ENCODE data around the gene OR4F6. TPM values are rescaled to one million over a fixed set of nuclear protein-coding genes. Genes with fewer than 3 reads are reported as not detected.

Gene OR4F6
- total and polyA plus RNA-seq, 9 of the 15 experiments (the other 6 are each of a cell fraction or from before 2014, with no cell fraction given): not detected

DNA sequence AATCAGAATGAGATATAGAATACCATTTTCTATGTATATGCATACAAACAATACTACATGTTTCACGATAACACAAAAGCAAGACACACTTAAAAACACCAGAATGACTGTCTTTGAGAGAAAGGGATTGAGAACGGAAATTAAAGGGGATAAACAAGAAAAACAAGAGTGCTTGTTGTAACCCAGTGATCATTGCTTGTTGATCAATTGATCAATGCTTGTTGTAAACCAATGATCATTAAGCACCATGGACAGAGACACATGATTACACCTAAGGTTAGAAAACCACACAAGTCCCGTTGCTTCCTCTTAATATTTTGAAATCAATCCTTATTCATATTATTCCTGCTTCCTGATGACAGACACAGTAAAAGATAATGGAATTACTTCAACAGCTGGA, 7.6 kb downstream of the OR4F6 start (continued):
- TF ChIP-seq, protein P1, sequence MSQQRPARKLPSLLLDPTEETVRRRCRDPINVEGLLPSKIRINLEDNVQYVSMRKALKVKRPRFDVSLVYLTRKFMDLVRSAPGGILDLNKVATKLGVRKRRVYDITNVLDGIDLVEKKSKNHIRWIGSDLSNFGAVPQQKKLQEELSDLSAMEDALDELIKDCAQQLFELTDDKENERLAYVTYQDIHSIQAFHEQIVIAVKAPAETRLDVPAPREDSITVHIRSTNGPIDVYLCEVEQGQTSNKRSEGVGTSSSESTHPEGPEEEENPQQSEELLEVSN (IDR thresholded peaks at IDR 0.05; ENCODE audit: borderline replicate concordance in 1 of 2, extremely low read depth in 1 of 2, insufficient read depth in 1 of 2, insufficient read length in 1 of 2, low read depth in 1 of 2, low read length in 1 of 2, poor library complexity in 1 of 2, severe bottlenecking in 1 of 2): no peak

DNA sequence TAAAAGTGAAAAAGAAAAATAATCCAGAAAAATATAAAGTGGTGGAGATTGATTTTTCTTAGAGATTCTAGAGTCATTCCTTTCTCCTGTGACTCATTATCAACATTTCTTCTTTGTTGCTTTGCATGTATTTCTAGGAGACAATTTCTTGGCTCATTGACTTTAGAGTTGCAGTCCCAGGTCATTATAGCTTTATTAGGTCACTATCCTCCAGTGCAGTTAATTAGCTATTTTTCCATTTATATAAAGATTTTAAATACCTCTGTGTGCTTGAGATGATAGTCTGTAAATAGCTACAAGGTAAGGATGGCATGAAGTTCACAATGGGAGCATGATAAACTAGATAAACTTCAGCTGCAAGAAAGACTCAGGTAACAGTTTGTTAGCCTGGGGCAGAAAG, 8.6 kb downstream of the OR4F6 start, which contains the start of gene OR4F15:
TSS of gene OR4F15 (plus strand) at position 301 of the 400 bp plus-strand sequence. CDS start 5,985 bp downstream, outside the sequence.
- intact Hi-C loops (cut with micrococcal nuclease): no loop called here
- in situ Hi-C loops (cut with MboI): no loop called here
- no peak for ATAC-seq
- Histone ChIP-seq H3K27me3 (ENCODE audit: control insufficient read depth in 2 of 2, insufficient read depth in 2 of 2, low read length in 2 of 2) (no peaks in the 10 kb centered on the region), H3K27ac (ENCODE audit: extremely low read depth, low read depth, low read length) (no peak within 1 kb of the TSS), H3K4me1 (replicated peaks in 1 of 2; ENCODE audit: control insufficient read depth in 2 of 2, insufficient read depth in 2 of 2, low read length in 2 of 2) (no peaks in the 10 kb centered on the region), H2AFZ (ENCODE audit: low read depth, low read length) (no peak within 1 kb of the TSS), H3K9ac (ENCODE audit: insufficient read depth in 1 of 2, low read depth in 2 of 2, low read length in 2 of 2) (no peak within 1 kb of the TSS), H3K36me3 (ENCODE audit: control insufficient read depth, insufficient read depth, low read length) (no peaks in the 10 kb centered on the region), H3K9me3 (replicated peaks; ENCODE audit: control insufficient read depth, insufficient read depth, low read depth, low read length) (no peaks in the 10 kb centered on the region), H3K79me2 (ENCODE audit: control insufficient read depth, insufficient read depth, low read length) (no peaks in the 10 kb centered on the region), H3K9me1 (ENCODE audit: control insufficient read depth, insufficient read depth, low read length) (no peaks in the 10 kb centered on the region), H3K4me2 (ENCODE audit: insufficient read depth, low read length) (no peak within 1 kb of the TSS), H3K4me3 (no peak within 1 kb of the TSS), H4K20me1 (replicated peaks; ENCODE audit: control insufficient read depth, insufficient read depth, low read length) (no peaks in the 10 kb centered on the region)
- ChIA-PET POLR2A (interaction anchor here (0.6 kb wide), 1 partner anchor 1204 kb away, joined by 3 read pairs; no protein-coding TSS in a partner anchor), CTCF (ENCODE audit: low intra/inter-chr PET ratio) (no interaction called here)
- no peak for DNase-seq (ENCODE audit: extremely low read depth in 1 of 4, low spot score in 3 of 4)
- no TSS peak for BruUV-seq (replicated peaks)
- FAIRE-seq: no peak
- TF ChIP-seq IFI16 (CRISPR knock-in tag; IDR thresholded peaks at IDR 0.05) (no peak), CTBP1 (IDR thresholded peaks at IDR 0.05; ENCODE audit: borderline replicate concordance) (no peak), CSDE1 (IDR thresholded peaks at IDR 0.05) (no peak), KAT7 (CRISPR knock-in tag; IDR thresholded peaks at IDR 0.05; ENCODE audit: borderline replicate concordance) (no peak), ZNF695 (CRISPR knock-in tag; IDR thresholded peaks at IDR 0.05) (no peak)
- TF ChIP-seq, protein P2, sequence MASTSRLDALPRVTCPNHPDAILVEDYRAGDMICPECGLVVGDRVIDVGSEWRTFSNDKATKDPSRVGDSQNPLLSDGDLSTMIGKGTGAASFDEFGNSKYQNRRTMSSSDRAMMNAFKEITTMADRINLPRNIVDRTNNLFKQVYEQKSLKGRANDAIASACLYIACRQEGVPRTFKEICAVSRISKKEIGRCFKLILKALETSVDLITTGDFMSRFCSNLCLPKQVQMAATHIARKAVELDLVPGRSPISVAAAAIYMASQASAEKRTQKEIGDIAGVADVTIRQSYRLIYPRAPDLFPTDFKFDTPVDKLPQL (IDR thresholded peaks at IDR 0.05; ENCODE audit: extremely low read depth, insufficient read length): no peak
- TF ChIP-seq, protein P3, sequence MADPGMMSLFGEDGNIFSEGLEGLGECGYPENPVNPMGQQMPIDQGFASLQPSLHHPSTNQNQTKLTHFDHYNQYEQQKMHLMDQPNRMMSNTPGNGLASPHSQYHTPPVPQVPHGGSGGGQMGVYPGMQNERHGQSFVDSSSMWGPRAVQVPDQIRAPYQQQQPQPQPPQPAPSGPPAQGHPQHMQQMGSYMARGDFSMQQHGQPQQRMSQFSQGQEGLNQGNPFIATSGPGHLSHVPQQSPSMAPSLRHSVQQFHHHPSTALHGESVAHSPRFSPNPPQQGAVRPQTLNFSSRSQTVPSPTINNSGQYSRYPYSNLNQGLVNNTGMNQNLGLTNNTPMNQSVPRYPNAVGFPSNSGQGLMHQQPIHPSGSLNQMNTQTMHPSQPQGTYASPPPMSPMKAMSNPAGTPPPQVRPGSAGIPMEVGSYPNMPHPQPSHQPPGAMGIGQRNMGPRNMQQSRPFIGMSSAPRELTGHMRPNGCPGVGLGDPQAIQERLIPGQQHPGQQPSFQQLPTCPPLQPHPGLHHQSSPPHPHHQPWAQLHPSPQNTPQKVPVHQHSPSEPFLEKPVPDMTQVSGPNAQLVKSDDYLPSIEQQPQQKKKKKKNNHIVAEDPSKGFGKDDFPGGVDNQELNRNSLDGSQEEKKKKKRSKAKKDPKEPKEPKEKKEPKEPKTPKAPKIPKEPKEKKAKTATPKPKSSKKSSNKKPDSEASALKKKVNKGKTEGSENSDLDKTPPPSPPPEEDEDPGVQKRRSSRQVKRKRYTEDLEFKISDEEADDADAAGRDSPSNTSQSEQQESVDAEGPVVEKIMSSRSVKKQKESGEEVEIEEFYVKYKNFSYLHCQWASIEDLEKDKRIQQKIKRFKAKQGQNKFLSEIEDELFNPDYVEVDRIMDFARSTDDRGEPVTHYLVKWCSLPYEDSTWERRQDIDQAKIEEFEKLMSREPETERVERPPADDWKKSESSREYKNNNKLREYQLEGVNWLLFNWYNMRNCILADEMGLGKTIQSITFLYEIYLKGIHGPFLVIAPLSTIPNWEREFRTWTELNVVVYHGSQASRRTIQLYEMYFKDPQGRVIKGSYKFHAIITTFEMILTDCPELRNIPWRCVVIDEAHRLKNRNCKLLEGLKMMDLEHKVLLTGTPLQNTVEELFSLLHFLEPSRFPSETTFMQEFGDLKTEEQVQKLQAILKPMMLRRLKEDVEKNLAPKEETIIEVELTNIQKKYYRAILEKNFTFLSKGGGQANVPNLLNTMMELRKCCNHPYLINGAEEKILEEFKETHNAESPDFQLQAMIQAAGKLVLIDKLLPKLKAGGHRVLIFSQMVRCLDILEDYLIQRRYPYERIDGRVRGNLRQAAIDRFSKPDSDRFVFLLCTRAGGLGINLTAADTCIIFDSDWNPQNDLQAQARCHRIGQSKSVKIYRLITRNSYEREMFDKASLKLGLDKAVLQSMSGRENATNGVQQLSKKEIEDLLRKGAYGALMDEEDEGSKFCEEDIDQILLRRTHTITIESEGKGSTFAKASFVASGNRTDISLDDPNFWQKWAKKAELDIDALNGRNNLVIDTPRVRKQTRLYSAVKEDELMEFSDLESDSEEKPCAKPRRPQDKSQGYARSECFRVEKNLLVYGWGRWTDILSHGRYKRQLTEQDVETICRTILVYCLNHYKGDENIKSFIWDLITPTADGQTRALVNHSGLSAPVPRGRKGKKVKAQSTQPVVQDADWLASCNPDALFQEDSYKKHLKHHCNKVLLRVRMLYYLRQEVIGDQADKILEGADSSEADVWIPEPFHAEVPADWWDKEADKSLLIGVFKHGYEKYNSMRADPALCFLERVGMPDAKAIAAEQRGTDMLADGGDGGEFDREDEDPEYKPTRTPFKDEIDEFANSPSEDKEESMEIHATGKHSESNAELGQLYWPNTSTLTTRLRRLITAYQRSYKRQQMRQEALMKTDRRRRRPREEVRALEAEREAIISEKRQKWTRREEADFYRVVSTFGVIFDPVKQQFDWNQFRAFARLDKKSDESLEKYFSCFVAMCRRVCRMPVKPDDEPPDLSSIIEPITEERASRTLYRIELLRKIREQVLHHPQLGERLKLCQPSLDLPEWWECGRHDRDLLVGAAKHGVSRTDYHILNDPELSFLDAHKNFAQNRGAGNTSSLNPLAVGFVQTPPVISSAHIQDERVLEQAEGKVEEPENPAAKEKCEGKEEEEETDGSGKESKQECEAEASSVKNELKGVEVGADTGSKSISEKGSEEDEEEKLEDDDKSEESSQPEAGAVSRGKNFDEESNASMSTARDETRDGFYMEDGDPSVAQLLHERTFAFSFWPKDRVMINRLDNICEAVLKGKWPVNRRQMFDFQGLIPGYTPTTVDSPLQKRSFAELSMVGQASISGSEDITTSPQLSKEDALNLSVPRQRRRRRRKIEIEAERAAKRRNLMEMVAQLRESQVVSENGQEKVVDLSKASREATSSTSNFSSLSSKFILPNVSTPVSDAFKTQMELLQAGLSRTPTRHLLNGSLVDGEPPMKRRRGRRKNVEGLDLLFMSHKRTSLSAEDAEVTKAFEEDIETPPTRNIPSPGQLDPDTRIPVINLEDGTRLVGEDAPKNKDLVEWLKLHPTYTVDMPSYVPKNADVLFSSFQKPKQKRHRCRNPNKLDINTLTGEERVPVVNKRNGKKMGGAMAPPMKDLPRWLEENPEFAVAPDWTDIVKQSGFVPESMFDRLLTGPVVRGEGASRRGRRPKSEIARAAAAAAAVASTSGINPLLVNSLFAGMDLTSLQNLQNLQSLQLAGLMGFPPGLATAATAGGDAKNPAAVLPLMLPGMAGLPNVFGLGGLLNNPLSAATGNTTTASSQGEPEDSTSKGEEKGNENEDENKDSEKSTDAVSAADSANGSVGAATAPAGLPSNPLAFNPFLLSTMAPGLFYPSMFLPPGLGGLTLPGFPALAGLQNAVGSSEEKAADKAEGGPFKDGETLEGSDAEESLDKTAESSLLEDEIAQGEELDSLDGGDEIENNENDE (IDR thresholded peaks at IDR 0.05; ENCODE audit: low read depth, low read length): no peak
